Measurements from ENCODE around the gene PHF21A. TPM values are rescaled to one million over a fixed set of nuclear protein-coding genes. Genes with fewer than 3 reads are reported as not detected.

Gene PHF21A
- total RNA-seq, 1 donor from 2014 or later = 69.3 TPM

DNA sequence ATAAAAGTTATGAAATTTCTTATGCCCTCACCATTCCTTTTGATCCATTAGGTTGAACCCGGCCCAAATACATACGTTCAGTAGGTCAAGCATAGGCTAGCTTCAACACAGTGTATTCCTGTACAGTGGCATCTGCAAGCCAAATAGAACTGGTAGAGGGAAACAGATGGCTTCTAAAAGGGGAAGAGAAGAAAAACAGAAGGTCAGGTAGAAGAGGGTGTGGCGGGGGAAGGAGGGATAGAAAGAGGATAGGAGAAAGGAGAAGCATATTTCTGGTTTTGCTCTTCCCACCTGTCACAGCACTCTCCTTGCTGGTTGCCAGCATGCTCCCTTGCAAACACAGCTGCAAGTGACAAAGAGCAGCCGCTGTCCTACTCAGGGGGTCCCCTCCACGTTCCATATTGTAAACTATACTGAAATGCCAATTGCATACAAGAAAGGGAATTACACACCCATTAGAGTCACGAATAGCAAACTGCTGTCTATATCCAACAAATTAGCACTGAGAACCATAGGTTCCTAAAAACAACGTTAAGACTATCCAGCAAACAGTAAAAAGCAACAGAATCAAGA is 71.8 kb downstream of the PHF21A start:
- DNase-seq (ENCODE audit: low read depth) (no peak), FAIRE-seq (no peak)
- no peaks in the 10 kb centered on the region for H3K79me2 ChIP-seq (ENCODE audit: insufficient read depth, low read length)
- peaks cover 7% of the 10 kb centered on the region for H3K36me3 Mint-ChIP-seq (ENCODE audit: low read depth, unreplicated experiment)
- peaks cover 50% of the 10 kb centered on the region for H3K4me1 Mint-ChIP-seq (ENCODE audit: low read depth, unreplicated experiment)
- H2AFZ ChIP-seq (ENCODE audit: low read depth, low read length) = no peak overlapping the region
- H3K4me3 Mint-ChIP-seq (ENCODE audit: unreplicated experiment) = peak overlapping the region; percentile 46
- no peak overlapping the region for H3K9ac ChIP-seq (ENCODE audit: low read length)
- H3K36me3 ChIP-seq (ENCODE audit: insufficient read depth, low read length) = no peaks in the 10 kb centered on the region
- H3K4me1 ChIP-seq (ENCODE audit: insufficient read depth, low read length) = peaks cover 12% of the 10 kb centered on the region
- TF ChIP-seq, protein P1, sequence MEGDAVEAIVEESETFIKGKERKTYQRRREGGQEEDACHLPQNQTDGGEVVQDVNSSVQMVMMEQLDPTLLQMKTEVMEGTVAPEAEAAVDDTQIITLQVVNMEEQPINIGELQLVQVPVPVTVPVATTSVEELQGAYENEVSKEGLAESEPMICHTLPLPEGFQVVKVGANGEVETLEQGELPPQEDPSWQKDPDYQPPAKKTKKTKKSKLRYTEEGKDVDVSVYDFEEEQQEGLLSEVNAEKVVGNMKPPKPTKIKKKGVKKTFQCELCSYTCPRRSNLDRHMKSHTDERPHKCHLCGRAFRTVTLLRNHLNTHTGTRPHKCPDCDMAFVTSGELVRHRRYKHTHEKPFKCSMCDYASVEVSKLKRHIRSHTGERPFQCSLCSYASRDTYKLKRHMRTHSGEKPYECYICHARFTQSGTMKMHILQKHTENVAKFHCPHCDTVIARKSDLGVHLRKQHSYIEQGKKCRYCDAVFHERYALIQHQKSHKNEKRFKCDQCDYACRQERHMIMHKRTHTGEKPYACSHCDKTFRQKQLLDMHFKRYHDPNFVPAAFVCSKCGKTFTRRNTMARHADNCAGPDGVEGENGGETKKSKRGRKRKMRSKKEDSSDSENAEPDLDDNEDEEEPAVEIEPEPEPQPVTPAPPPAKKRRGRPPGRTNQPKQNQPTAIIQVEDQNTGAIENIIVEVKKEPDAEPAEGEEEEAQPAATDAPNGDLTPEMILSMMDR (IDR thresholded peaks at IDR 0.05; ENCODE audit: insufficient read depth, low read depth, low read length) = no peak
- TF ChIP-seq EZH2 (IDR thresholded peaks at IDR 0.05; ENCODE audit: insufficient read depth, low read length) = no peak
- H4K20me1 ChIP-seq (ENCODE audit: insufficient read depth, low read length) = peaks cover 27% of the 10 kb centered on the region
- H3K27ac Mint-ChIP-seq (ENCODE audit: unreplicated experiment) = peak overlapping the region; percentile 70
- H3K27ac ChIP-seq (ENCODE audit: low read depth, low read length) = no peak overlapping the region
- H3K4me3 ChIP-seq (ENCODE audit: insufficient read depth, low read depth, low read length) = no peak overlapping the region
- H3K27me3 ChIP-seq (ENCODE audit: insufficient read depth, low read length) = no peaks in the 10 kb centered on the region
- no peaks in the 10 kb centered on the region for H3K9me3 ChIP-seq (ENCODE audit: insufficient read depth, low read depth, low read length)
- no peaks in the 10 kb centered on the region for H3K9me3 Mint-ChIP-seq (ENCODE audit: unreplicated experiment)
- H3K27me3 Mint-ChIP-seq (ENCODE audit: low read depth, unreplicated experiment) = no peaks in the 10 kb centered on the region
- no peak overlapping the region for H3K4me2 ChIP-seq (ENCODE audit: low read length)

DNA sequence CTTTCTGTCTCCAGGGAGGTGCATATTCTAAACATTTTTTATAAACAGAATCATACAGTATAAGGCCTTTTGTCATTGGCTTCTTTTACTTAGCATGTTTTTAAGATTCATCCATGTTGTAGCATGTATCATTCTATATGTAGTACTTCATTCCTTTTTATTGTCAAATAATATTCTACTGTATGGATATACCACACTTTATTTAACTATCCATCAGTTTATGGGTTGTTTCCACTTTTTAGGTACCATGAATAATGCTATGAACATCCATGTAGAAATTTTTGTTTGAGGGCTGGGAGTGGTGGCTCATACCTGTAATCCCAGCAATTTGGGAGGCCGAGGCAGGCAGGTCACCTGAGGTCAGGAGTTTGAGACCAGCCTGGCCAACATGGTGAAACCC is 73.1 kb downstream of the PHF21A start:
- Histone ChIP-seq H3K4me2 (ENCODE audit: low read length) (no peak overlapping the region), H3K79me2 (ENCODE audit: insufficient read depth, low read length) (no peaks in the 10 kb centered on the region), H3K27ac (ENCODE audit: low read depth, low read length) (no peak overlapping the region), H2AFZ (ENCODE audit: low read depth, low read length) (no peak overlapping the region), H3K9me3 (ENCODE audit: insufficient read depth, low read depth, low read length) (no peaks in the 10 kb centered on the region), H3K27me3 (ENCODE audit: insufficient read depth, low read length) (no peaks in the 10 kb centered on the region), H3K4me1 (ENCODE audit: insufficient read depth, low read length) (peaks cover 12% of the 10 kb centered on the region), H4K20me1 (ENCODE audit: insufficient read depth, low read length) (peaks cover 29% of the 10 kb centered on the region), H3K4me3 (ENCODE audit: insufficient read depth, low read depth, low read length) (no peak overlapping the region), H3K36me3 (ENCODE audit: insufficient read depth, low read length) (no peaks in the 10 kb centered on the region), H3K9ac (ENCODE audit: low read length) (no peak overlapping the region)
- no peaks in the 10 kb centered on the region for H3K9me3 Mint-ChIP-seq (ENCODE audit: unreplicated experiment)
- FAIRE-seq (no peak), DNase-seq (ENCODE audit: low read depth) (no peak)
- H3K36me3 Mint-ChIP-seq (ENCODE audit: low read depth, unreplicated experiment) = peaks cover 6% of the 10 kb centered on the region
- no peak overlapping the region for H3K27ac Mint-ChIP-seq (ENCODE audit: unreplicated experiment)
- H3K4me1 Mint-ChIP-seq (ENCODE audit: low read depth, unreplicated experiment) = peaks cover 50% of the 10 kb centered on the region
- H3K27me3 Mint-ChIP-seq (ENCODE audit: low read depth, unreplicated experiment) = no peaks in the 10 kb centered on the region
- TF ChIP-seq, protein P1 (IDR thresholded peaks at IDR 0.05; ENCODE audit: insufficient read depth, low read depth, low read length) = no peak
- no peak for TF ChIP-seq EZH2 (IDR thresholded peaks at IDR 0.05; ENCODE audit: insufficient read depth, low read length)
- H3K4me3 Mint-ChIP-seq (ENCODE audit: unreplicated experiment) = no peak overlapping the region

- Histone ChIP-seq H4K20me1 (ENCODE audit: insufficient read depth, low read length) (peaks cover 33% of the 10 kb centered on the region), H3K36me3 (ENCODE audit: insufficient read depth, low read length) (no peaks in the 10 kb centered on the region), H3K27ac (ENCODE audit: low read depth, low read length) (no peak overlapping the region), H3K9ac (ENCODE audit: low read length) (no peak overlapping the region), H3K4me3 (ENCODE audit: insufficient read depth, low read depth, low read length) (no peak overlapping the region), H3K4me1 (ENCODE audit: insufficient read depth, low read length) (peaks cover 12% of the 10 kb centered on the region), H2AFZ (ENCODE audit: low read depth, low read length) (no peak overlapping the region), H3K27me3 (ENCODE audit: insufficient read depth, low read length) (no peaks in the 10 kb centered on the region), H3K4me2 (ENCODE audit: low read length) (no peak overlapping the region), H3K79me2 (ENCODE audit: insufficient read depth, low read length) (no peaks in the 10 kb centered on the region), H3K9me3 (ENCODE audit: insufficient read depth, low read depth, low read length) (no peaks in the 10 kb centered on the region)
- Mint-ChIP-seq H3K27me3 (ENCODE audit: low read depth, unreplicated experiment) (no peaks in the 10 kb centered on the region), H3K36me3 (ENCODE audit: low read depth, unreplicated experiment) (peaks cover 6% of the 10 kb centered on the region), H3K27ac (ENCODE audit: unreplicated experiment) (no peak overlapping the region), H3K4me3 (ENCODE audit: unreplicated experiment) (no peak overlapping the region), H3K4me1 (ENCODE audit: low read depth, unreplicated experiment) (peaks cover 50% of the 10 kb centered on the region), H3K9me3 (ENCODE audit: unreplicated experiment) (no peaks in the 10 kb centered on the region)
- TF ChIP-seq EZH2 (IDR thresholded peaks at IDR 0.05; ENCODE audit: insufficient read depth, low read length) = no peak
- TF ChIP-seq, protein P1 (IDR thresholded peaks at IDR 0.05; ENCODE audit: insufficient read depth, low read depth, low read length) = no peak
- DNase-seq (ENCODE audit: low read depth) (peak; percentile 7), FAIRE-seq (no peak)
Measured at GRCh38 chr11:46047520-46047919, 73.7 kb downstream of the PHF21A start.

All from astrocyte (in vitro differentiated cells and primary cell).